NCI-H2081 (cell line): ENCODE measurements around the gene FRAS1.
"Not testable (repeated sequence)": the region's sequence is repeated elsewhere in the genome, so short reads cannot be mapped to it uniquely, and the experiment has no call there.

ENCODE experiments used
- DNase-seq, 2 experiments: peaks; one replicate each; lab custom pipeline; 2025; lab: John Stamatoyannopoulos, UW

FRAS1 gene

GRCh38 chr4:78100060-78100459 lies 42.9 kb downstream of the FRAS1 start:
- no peak for DNase-seq

- DNase-seq, result no peak
These were observed 62.6 kb downstream of the FRAS1 start for GRCh38 chr4:78119698-78120097.

GRCh38 chr4:78120144-78120880 lies 63.2 kb downstream of the FRAS1 start:
- no peak for DNase-seq

DNA sequence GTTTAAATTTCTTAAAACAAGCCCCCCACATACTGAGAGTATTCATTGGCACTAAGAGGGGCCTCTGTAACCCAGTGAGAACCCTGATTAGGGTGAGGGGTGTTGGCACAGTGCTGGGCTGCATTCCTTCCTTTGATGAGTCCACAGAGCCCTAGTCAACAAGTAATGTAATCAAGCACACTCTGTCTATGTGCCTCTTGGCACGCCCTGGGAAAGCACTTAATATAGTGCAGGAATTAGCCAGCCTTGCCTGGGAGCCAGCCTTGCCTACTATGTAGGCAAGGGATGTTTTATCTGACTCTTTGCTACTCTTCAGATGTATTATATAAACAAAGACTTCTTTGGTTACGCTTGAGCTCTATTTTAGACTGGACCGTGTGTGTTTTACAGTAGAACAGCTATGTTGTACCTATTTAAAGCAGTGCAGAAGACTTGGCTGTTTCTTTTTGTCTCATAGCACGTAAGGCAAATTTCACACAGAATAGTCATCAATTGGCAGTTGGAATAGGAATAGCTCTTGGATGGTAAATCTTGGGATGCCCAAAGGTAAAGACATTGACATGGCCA lies 64.3 kb downstream of the FRAS1 start:
- no peak for DNase-seq

GRCh38 chr4:78125834-78126331 lies 68.8 kb downstream of the FRAS1 start:
- DNase-seq, result not testable (repeated sequence)

DNA sequence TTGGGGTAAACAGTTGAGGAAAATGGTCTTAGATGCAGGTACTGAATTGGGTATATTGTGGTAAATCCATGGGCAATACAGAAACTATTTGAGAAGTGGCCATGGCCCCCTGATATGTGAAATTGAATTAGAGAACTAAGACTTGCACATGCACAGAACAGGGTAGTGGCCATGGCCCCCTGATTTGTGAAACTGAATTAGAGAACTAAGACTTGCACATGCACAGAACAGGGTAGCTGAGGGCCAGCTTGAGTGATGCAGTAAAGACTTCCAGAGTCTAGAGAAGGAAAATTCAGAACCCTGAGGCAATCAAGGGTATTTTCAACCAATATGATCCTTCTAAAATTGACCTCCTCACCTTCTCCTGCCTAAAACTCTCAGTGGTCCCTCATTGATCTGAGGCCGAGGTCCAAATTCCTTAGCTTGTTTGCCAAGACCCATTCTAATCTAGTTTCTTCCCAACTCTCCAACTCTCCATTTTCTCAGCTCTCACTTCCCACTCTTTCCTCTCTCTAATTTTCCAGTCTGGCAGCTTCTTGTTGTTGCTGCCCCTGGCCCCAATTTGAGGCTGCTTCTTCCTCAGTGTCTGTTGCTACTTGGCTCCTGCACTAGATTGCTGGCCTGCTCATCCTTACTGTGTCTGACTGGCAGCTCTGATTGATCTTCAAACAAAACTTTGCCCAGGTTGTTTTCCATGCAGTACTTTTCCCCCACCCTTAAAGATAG lies 72.4 kb downstream of the FRAS1 start:
- no peak for DNase-seq

- DNase-seq, result no peak
These were observed 74.3 kb downstream of the FRAS1 start for GRCh38 chr4:78131403-78131802.

- DNase-seq, result no peak
These were observed 79.3 kb downstream of the FRAS1 start for GRCh38 chr4:78136109-78137081.

DNA sequence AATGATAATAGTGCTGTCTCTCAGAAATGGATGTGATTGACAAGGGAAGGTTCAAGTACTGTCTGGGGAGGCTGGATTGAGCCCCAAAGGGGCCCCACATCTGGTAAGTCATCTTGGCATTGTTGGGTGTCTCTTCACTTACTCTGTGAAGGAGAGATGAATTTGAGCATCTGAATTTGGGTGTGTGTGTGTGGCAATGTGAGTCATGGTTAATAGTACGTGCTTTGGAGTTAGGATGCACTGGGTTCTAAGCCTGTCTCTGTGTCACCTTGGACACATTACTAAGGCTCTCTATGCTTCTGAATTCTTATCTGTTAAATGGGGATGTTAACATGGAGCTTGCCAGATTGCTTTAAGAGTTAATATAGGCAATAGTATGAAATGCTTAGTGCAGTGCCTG lies 80.4 kb downstream of the FRAS1 start:
- no peak for DNase-seq

- no peak for DNase-seq
These were observed 81.1 kb downstream of the FRAS1 start for GRCh38 chr4:78138252-78138651.

DNA sequence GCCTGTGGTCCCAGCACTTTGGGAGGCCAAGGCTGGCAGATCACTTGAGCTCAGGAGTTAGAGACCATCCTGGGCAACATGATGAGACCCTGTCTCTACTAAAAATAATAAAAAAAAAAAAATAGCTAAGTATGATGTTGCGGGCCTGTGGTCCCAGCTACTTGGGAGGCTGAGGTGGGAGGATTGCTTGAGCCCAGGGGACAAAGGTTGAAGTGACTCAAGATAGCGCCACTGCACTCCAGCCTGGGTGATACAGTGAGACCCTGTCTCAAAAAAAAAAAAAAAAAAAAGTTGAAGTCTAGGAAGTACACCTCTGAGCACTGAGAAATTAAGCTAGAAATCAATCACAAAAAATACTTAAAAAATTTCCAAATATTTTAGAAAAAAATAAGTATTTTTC lies 86.5 kb downstream of the FRAS1 start:
- no peak for DNase-seq

GRCh38 chr4:78145008-78145407 lies 87.9 kb downstream of the FRAS1 start:
- no peak for DNase-seq

GRCh38 chr4:78145622-78146021 lies 88.5 kb downstream of the FRAS1 start:
- DNase-seq, result no peak

DNA sequence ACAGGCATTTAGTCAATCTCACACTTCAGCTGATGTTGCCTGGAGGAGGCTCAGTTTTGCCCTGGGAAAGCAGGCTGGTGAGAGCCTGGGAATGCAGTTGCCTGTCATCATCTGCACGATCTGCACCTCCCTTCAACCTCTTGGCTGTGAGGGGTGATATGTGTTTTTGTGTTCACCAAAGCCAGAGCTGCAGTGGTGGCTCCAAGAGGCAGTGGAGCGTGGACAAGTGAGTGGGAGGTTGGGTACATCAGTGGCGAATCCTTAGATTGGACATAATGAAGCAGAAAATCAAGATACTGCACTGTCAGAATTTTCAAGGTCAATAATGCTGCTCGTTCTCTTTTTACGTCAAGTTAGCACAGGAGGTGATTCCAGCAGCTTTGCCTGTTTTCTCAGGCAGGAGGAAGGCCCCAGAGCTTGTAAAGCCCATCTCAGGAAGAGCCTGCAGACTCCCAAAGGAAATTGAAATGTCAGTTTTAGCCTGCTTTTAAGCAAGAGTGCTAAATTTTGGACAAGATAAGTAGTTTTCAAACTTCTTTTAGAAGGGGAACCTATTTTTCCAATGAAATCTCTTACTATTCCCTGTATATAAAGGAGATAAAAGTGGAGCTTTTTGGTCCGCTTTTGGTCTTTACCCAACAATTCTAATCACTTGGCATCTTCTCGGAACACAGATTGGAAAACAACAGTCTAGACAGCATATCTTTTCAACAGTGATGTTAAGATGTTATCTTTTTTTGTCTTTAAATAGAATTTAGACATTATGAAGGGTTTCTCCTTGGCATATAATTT lies 92.8 kb downstream of the FRAS1 start:
- no peak for DNase-seq

- DNase-seq, result no peak
These were observed 93.4 kb downstream of the FRAS1 start for GRCh38 chr4:78150543-78150864.

- no peak for DNase-seq
These were observed 95.7 kb downstream of the FRAS1 start for GRCh38 chr4:78152795-78153194.

- no peak for DNase-seq
These were observed 98.0 kb downstream of the FRAS1 start for GRCh38 chr4:78154972-78155590.

- no peak for DNase-seq
These were observed 98.5 kb downstream of the FRAS1 start for GRCh38 chr4:78155616-78156105.

- no peak for DNase-seq
These were observed 99.4 kb downstream of the FRAS1 start for GRCh38 chr4:78156520-78156919.

DNA sequence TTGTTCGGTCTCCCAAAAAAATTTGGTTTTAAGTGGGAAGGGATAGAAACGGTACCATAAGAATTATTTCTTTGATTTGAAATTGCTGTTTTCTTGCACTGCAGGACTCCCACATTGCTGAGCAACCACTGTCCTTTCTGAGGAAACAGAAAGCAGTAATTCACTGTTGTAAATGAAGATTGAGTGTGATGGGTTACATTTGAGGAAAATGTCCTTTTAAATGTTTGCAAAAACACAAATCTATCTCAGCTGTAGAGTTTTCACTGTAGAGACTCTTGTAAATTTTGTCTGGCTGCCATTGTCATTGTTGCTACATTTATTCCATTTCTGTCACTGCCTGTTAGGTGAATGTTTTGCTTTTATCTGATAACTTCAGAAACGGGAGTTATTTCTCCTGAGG lies 105.2 kb downstream of the FRAS1 start:
- DNase-seq, result no peak

DNA sequence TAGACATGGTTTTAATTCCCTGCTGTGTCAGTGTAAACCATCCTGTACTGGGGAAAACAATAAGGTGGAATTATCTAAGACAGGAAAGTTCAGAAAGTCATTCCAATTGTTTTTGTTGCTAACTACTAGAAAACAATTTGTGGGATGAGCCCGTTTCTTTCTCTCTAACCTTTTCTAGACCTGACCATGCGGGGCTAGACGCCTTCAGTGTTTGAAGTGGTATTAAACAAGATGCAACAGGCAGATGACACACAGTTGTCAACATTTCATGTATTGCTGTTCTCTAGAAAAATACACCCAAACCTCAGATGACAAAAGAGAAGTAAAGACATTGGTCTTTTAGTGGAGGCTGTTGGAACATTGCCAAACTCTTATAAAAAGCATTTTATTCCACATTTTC lies 105.7 kb downstream of the FRAS1 start:
- no peak for DNase-seq
